Nephron (organoid): ENCODE measurements around the gene MARVELD3.
A peak's percentile ranks its signal among the peaks of the same experiment; 100 is the strongest.
"Not testable (repeated sequence)": the region's sequence is repeated elsewhere in the genome, so short reads cannot be mapped to it uniquely, and the experiment has no call there.

ENCODE experiments used
- H3K27ac Mint-ChIP-seq, 3 experiments: 2 replicates each; pipeline ENCODE4 v1.8.0; 2020; ENCODE audit warnings: mixed read lengths in 3 of 3, mild to moderate bottlenecking in 2 of 3, moderate library complexity in 1 of 3
- H3K27me3 Mint-ChIP-seq: 2 replicates; pipeline ENCODE4 v1.8.0; 2021; ENCODE audit warnings: low read depth, mild to moderate bottlenecking, moderate library complexity, mixed read lengths
- H3K36me3 Mint-ChIP-seq: 2 replicates; pipeline ENCODE4 v1.8.0; 2020; ENCODE audit warnings: low read depth, mixed read lengths
- H3K4me1 Mint-ChIP-seq: 2 replicates; pipeline ENCODE4 v1.8.0; 2020; ENCODE audit warnings: mixed read lengths
- H3K4me3 Mint-ChIP-seq, 3 experiments: 2 replicates each; pipeline ENCODE4 v1.8.0; 2020; ENCODE audit warnings: mild to moderate bottlenecking in 3 of 3, mixed read lengths in 3 of 3, moderate library complexity in 2 of 3
- H3K9me3 Mint-ChIP-seq: 2 replicates; pipeline ENCODE4 v1.8.0; 2020; ENCODE audit warnings: mixed read lengths
- CTCF ChIP-seq, 3 experiments: fragments of 200-600 bp; sonication (generic); IDR thresholded peaks; one replicate each; pipeline ENCODE4 v1.5.0; 2021; ENCODE audit warnings: antibody characterized with exemption in 3 of 3; ENCODE audit not compliant: unreplicated experiment in 3 of 3

MARVELD3 gene

GRCh38 chr16:71681360-71681759 lies 55.4 kb downstream of the MARVELD3 start:
- peaks cover 3% of the 10 kb centered on the region for H3K4me1 Mint-ChIP-seq
- TF ChIP-seq CTCF (IDR thresholded peaks at IDR 0.05; ENCODE audit: unreplicated experiment in 3 of 3): no peak
- H3K4me3 Mint-ChIP-seq: no peak overlapping the region
- H3K9me3 Mint-ChIP-seq: peaks cover 2% of the 10 kb centered on the region
- H3K27me3 Mint-ChIP-seq: no peaks in the 10 kb centered on the region
- peaks cover 70% of the 10 kb centered on the region for H3K36me3 Mint-ChIP-seq
- H3K27ac Mint-ChIP-seq: peak overlapping the region in 2 of 3 experiments; percentile 22 to 50

GRCh38 chr16:71684280-71684679 lies 58.3 kb downstream of the MARVELD3 start:
- not testable (repeated sequence) for H3K9me3 Mint-ChIP-seq, H3K4me1 Mint-ChIP-seq, H3K27me3 Mint-ChIP-seq, H3K4me3 Mint-ChIP-seq, H3K27ac Mint-ChIP-seq
- H3K36me3 Mint-ChIP-seq: peaks cover 76% of the 10 kb centered on the region
